DND-41 (cell line): ENCODE measurements around the gene RSPH10B.
"Not testable (repeated sequence)": the region's sequence is repeated elsewhere in the genome, so short reads cannot be mapped to it uniquely, and the experiment has no call there.

Experiments used
- ATAC-seq: fragments of 200-7000 bp; cut with Tn5 transposase; 3 replicates; pipeline ENCODE4 v1.9.1; 2021; ENCODE audit warnings: low read depth; ENCODE audit not compliant: insufficient read depth
- DNase-seq: peaks from one replicate; pipeline ENCODE4 v3.0.0-alpha.2; 2020
- H2AFZ ChIP-seq: 2 replicates; pipeline ENCODE4 v1.6.0; 2012; ENCODE audit warnings: low read depth, low read length
- H3K27ac ChIP-seq: 2 replicates; pipeline ENCODE4 v1.5.1; 2012; ENCODE audit warnings: low read length, inconsistent platforms
- H3K27me3 ChIP-seq: fragments of 200-600 bp; sonication (generic); 2 replicates; pipeline ENCODE4 v1.6.0; 2012; ENCODE audit warnings: low read length, mild to moderate bottlenecking, inconsistent platforms; ENCODE audit not compliant: insufficient read depth, poor library complexity
- H3K36me3 ChIP-seq: 2 replicates; pipeline ENCODE4 v1.5.1; 2012; ENCODE audit warnings: low read length, inconsistent platforms; ENCODE audit not compliant: insufficient read depth
- H3K4me1 ChIP-seq: 2 replicates; pipeline ENCODE4 v1.5.1; 2012; ENCODE audit warnings: mild to moderate bottlenecking, low read length; ENCODE audit not compliant: insufficient read depth
- H3K4me2 ChIP-seq: 2 replicates; pipeline ENCODE4 v1.6.0; 2012; ENCODE audit warnings: mild to moderate bottlenecking, moderate library complexity, low read length, inconsistent platforms; ENCODE audit not compliant: insufficient read depth
- H3K4me3 ChIP-seq, 2 experiments: fragments of 200-600 bp in 1 of 2; shearing (Covaris generic) in 1 of 2; 2 replicates each; pipeline ENCODE4 v1.5.1; 2012 to 2016; ENCODE audit warnings: inconsistent platforms in 2 of 2, low read length in 2 of 2, mild to moderate bottlenecking in 2 of 2, low read depth in 1 of 2, moderate library complexity in 1 of 2
- H3K79me2 ChIP-seq: 2 replicates; pipeline ENCODE4 v1.6.0; 2012; ENCODE audit warnings: low read length, inconsistent platforms; ENCODE audit not compliant: insufficient read depth
- H3K9ac ChIP-seq: 2 replicates; pipeline ENCODE4 v1.6.0; 2012; ENCODE audit warnings: low read depth, mild to moderate bottlenecking, inconsistent platforms, low read length, moderate library complexity
- H3K9me3 ChIP-seq: 2 replicates; pipeline ENCODE4 v1.5.1; 2012; ENCODE audit warnings: low read length, moderate library complexity, mild to moderate bottlenecking, inconsistent platforms; ENCODE audit not compliant: insufficient read depth, severe bottlenecking
- H4K20me1 ChIP-seq: 2 replicates; pipeline ENCODE4 v1.6.0; 2012; ENCODE audit warnings: low read length; ENCODE audit not compliant: insufficient read depth
- TF ChIP-seq, protein P1 (sequence below): IDR thresholded peaks from 2 replicates; pipeline ENCODE4 v1.5.1; 2012; ENCODE audit warnings: borderline replicate concordance, low read length, moderate library complexity, mild to moderate bottlenecking; ENCODE audit not compliant: poor library complexity, severe bottlenecking; ENCODE audit errors: extremely low read depth

Gene RSPH10B

DNA sequence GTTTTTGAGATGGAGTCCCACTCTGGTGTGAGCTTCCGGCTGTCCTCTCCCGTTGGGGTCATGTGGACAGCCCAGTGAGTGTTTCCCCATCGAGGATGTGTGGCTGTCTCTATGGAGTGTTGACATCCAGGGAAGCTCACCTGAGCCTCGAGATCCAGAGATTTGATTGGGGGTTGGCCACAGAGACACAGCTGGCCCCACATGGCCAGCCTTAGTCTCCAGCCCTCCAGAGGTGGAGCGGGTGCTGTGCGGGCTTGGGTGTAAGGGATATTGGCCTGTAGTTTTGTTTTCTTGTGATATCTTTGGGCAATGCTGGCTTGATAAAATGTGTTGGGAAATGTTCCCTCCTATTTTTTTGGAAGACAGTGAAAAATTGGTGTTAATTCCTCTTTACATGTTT is 54.0 kb downstream of the RSPH10B start:
- H3K4me1 ChIP-seq, H3K36me3 ChIP-seq, H3K9ac ChIP-seq, ATAC-seq, H3K27me3 ChIP-seq, H3K9me3 ChIP-seq, H3K4me3 ChIP-seq, DNase-seq, H3K79me2 ChIP-seq, H4K20me1 ChIP-seq, H3K27ac ChIP-seq, H3K4me2 ChIP-seq, H2AFZ ChIP-seq: not testable (repeated sequence)

GRCh38 chr7:5908835-5909234 is 61.7 kb downstream of the RSPH10B start:
- ATAC-seq, H4K20me1 ChIP-seq, H3K79me2 ChIP-seq, H3K4me3 ChIP-seq, H3K9ac ChIP-seq, H3K27ac ChIP-seq, H3K9me3 ChIP-seq, DNase-seq, H3K4me2 ChIP-seq, H3K4me1 ChIP-seq, H2AFZ ChIP-seq, H3K27me3 ChIP-seq: not testable (repeated sequence)
- H3K36me3 ChIP-seq: peaks cover 25% of the 10 kb centered on the region; the same call in 1 of the 2 replicates

- not testable (repeated sequence) for H3K9ac ChIP-seq, H3K9me3 ChIP-seq, DNase-seq, H3K27me3 ChIP-seq, H3K4me2 ChIP-seq, H3K27ac ChIP-seq, H4K20me1 ChIP-seq, H3K79me2 ChIP-seq, H2AFZ ChIP-seq, H3K4me3 ChIP-seq, ATAC-seq, H3K4me1 ChIP-seq
- H3K36me3 ChIP-seq: peaks cover 19% of the 10 kb centered on the region; the same call in 1 of the 2 replicates
Measured at GRCh38 chr7:5904726-5905125, 65.8 kb downstream of the RSPH10B start.

DNA sequence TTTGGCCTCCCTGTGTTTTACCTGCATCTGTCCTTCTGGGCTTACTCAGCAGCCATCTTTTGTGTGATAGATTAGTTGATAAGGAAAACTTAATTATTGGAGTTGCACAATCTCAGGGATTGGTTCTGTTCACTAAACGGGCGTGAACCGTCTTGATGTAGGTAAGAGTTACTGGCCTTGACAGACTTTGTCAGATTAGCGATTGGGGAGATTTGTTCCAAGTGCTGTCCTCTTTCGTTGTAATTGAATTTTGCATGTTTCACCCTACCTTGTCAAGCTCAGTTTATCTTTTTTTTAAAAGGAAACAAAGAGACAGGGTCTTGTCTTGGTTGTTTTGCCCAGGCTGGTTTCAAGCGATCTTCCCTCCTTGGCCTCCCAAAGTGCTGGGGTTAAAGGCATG is 67.5 kb downstream of the RSPH10B start:
- H3K4me1 ChIP-seq, H3K27me3 ChIP-seq, H2AFZ ChIP-seq, H3K79me2 ChIP-seq, H3K9ac ChIP-seq, ATAC-seq, H3K4me2 ChIP-seq, H3K9me3 ChIP-seq, DNase-seq, H3K27ac ChIP-seq, H4K20me1 ChIP-seq, H3K4me3 ChIP-seq: not testable (repeated sequence)
- peaks cover 19% of the 10 kb centered on the region; the same call in 1 of the 2 replicates for H3K36me3 ChIP-seq

DNA sequence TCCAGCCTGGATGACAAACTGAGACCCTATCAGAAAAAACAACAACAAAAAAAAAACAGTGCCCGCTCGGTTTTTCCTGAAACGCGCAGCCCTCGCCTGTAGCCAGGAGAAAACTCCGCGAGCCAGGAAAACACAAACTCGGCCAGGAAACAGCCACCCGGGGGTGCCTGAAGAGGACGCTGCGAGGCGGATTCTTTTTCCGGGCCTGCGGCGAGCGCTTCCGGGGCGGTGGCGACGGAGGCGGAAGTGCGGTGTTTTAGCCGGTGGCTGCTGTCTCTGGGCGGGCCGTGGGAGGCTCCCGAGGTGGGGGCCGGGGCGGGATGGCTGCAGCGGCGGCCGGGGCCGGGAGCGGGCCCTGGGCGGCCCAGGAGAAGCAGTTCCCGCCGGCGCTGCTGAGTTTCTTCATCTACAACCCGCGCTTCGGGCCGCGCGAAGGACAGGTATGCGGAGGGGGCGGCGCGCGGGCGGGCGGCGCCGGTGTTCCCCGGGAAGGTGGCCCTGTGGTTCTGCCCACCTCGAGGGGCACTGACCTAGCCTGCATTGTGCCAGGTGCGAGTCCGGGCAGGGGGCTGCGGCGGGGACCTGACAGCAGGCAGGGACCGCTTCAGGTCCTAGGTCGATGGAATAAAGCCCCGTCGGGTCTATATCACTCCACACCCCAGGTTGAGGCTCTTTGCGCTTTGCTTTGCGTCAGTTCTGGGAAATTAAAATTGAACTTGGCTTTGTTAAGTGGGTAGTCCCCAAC is 71.8 kb downstream of the RSPH10B start, which contains the start of gene CCZ1:
Gene CCZ1, plus strand, starts transcription at position 254 of the 745 bp plus-strand sequence. Its CDS starts 67 bp downstream, at position 321.
- H3K4me2 ChIP-seq: peak within 1 kb of the TSS; percentile 56
- H3K27me3 ChIP-seq, H3K36me3 ChIP-seq, H3K79me2 ChIP-seq, H3K9me3 ChIP-seq, H4K20me1 ChIP-seq, H2AFZ ChIP-seq: not testable (repeated sequence)
- DNase-seq (peak; percentile 63), ATAC-seq (peak; percentile 95)
- H3K4me3 ChIP-seq: peak within 1 kb of the TSS; percentile 25 to 56; a peak in 3 of 4 replicates
- TF ChIP-seq, protein P1, sequence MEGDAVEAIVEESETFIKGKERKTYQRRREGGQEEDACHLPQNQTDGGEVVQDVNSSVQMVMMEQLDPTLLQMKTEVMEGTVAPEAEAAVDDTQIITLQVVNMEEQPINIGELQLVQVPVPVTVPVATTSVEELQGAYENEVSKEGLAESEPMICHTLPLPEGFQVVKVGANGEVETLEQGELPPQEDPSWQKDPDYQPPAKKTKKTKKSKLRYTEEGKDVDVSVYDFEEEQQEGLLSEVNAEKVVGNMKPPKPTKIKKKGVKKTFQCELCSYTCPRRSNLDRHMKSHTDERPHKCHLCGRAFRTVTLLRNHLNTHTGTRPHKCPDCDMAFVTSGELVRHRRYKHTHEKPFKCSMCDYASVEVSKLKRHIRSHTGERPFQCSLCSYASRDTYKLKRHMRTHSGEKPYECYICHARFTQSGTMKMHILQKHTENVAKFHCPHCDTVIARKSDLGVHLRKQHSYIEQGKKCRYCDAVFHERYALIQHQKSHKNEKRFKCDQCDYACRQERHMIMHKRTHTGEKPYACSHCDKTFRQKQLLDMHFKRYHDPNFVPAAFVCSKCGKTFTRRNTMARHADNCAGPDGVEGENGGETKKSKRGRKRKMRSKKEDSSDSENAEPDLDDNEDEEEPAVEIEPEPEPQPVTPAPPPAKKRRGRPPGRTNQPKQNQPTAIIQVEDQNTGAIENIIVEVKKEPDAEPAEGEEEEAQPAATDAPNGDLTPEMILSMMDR: peak; percentile 37
- H3K27ac ChIP-seq: peak within 1 kb of the TSS; percentile 56; the same call in 1 of the 2 replicates
- peaks cover 13% of the 10 kb centered on the region for H3K4me1 ChIP-seq
- H3K9ac ChIP-seq: peak within 1 kb of the TSS; percentile 57

DNA sequence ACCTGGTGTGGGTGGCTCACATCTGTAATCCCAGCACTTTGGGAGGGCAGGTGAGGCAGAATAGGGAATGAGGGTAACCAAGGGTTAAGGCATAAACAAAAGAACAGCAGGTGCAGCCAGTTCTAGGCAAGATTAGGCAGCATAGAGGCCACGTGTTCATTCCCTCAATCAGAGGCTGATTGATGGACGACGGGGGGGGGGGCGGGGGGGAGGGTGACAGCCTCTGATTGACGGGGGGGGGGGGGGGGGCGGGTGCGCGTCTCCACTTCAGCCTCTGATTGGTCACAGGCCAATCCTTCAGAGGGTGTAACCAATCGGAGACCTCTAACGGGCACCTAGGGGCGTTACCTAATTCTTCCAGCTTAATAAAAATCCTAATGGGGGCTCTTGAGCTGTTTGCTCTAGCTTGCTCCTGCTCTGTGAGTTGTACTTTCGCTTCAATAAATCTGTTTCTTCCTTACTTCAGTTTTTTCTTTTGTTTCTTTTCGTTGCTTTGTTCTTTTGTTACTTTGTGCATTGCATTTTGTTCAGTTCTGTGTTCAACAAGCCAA is 73.0 kb downstream of the RSPH10B start:
- ATAC-seq, H3K27me3 ChIP-seq, H4K20me1 ChIP-seq, DNase-seq, H3K9me3 ChIP-seq, H3K27ac ChIP-seq, H3K36me3 ChIP-seq, H3K79me2 ChIP-seq, H2AFZ ChIP-seq, H3K9ac ChIP-seq: not testable (repeated sequence)
- H3K4me1 ChIP-seq: peaks cover 13% of the 10 kb centered on the region
- H3K4me3 ChIP-seq: peak overlapping the region in 1 of 2 experiments; percentile 56; a peak in 1 of 4 replicates
- H3K4me2 ChIP-seq: peak overlapping the region; percentile 56
